Duodenal mucosa (tissue), 2 donors: Measurements from ENCODE around the gene UQCC3.
A peak's percentile ranks its signal among the peaks of the same experiment; 100 is the strongest.
"Not testable (repeated sequence)": the region's sequence is repeated elsewhere in the genome, so short reads cannot be mapped to it uniquely, and the experiment has no call there.

Experiments used
- H3K27ac ChIP-seq: one replicate; pipeline ENCODE4 v1.7.0; 2013; ENCODE audit warnings: low read depth, low read length
- H3K27me3 ChIP-seq, 2 donors: one replicate each; pipeline ENCODE4 v1.7.0; 2013; ENCODE audit warnings: low read length in 2 of 2, control low read depth in 1 of 2; ENCODE audit not compliant: insufficient read depth in 2 of 2, control insufficient read depth in 1 of 2
- H3K36me3 ChIP-seq, 2 donors: one replicate each; pipeline ENCODE4 v1.7.0; 2013; ENCODE audit warnings: low read length in 2 of 2, control low read depth in 1 of 2; ENCODE audit not compliant: insufficient read depth in 2 of 2, control insufficient read depth in 1 of 2
- H3K4me1 ChIP-seq, 2 donors: one replicate each; pipeline ENCODE4 v1.7.0; 2013; ENCODE audit warnings: low read length in 2 of 2, control low read depth in 1 of 2; ENCODE audit not compliant: insufficient read depth in 2 of 2, control insufficient read depth in 1 of 2
- H3K4me3 ChIP-seq, 2 donors: one replicate each; pipeline ENCODE4 v1.7.0; 2013; ENCODE audit warnings: low read length in 2 of 2, low read depth in 1 of 2
- H3K9ac ChIP-seq, 2 donors: one replicate each; pipeline ENCODE4 v1.7.0; 2013; ENCODE audit warnings: low read length in 2 of 2, low read depth in 1 of 2
- H3K9me3 ChIP-seq, 2 donors: one replicate each; pipeline ENCODE4 v1.7.0; 2013; ENCODE audit warnings: low read length in 2 of 2, control low read depth in 1 of 2; ENCODE audit not compliant: control insufficient read depth in 1 of 2

UQCC3 gene

DNA sequence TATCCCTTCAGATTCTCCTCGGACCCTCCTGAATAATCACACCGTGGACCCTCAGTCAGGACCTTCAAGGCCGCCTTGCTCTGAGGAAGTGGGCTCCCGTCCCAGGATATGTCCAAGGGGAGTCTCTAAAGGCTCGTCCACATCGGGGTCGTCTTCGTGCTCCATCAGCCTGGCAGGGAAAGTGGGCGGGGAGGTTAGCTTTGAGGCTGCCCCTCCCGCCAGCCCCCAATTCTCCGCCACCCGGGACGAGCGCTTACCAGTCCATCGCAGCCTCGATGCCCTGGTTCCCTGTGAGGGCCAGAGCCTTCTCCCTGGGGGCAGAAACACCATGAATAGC lies 6.9 kb downstream of the UQCC3 start:
- Histone ChIP-seq H3K27ac (peak overlapping the region; percentile 81), H3K4me1 (peaks cover 18 to 20% of the 10 kb centered on the region in 2 donors), H3K9ac (peak overlapping the region; percentile 90 to 94), H3K27me3 (no peaks in the 10 kb centered on the region), H3K4me3 (peak overlapping the region; percentile 97 to 99), H3K36me3 (peaks cover 10 to 14% of the 10 kb centered on the region in 2 donors), H3K9me3 (no peaks in the 10 kb centered on the region)

DNA sequence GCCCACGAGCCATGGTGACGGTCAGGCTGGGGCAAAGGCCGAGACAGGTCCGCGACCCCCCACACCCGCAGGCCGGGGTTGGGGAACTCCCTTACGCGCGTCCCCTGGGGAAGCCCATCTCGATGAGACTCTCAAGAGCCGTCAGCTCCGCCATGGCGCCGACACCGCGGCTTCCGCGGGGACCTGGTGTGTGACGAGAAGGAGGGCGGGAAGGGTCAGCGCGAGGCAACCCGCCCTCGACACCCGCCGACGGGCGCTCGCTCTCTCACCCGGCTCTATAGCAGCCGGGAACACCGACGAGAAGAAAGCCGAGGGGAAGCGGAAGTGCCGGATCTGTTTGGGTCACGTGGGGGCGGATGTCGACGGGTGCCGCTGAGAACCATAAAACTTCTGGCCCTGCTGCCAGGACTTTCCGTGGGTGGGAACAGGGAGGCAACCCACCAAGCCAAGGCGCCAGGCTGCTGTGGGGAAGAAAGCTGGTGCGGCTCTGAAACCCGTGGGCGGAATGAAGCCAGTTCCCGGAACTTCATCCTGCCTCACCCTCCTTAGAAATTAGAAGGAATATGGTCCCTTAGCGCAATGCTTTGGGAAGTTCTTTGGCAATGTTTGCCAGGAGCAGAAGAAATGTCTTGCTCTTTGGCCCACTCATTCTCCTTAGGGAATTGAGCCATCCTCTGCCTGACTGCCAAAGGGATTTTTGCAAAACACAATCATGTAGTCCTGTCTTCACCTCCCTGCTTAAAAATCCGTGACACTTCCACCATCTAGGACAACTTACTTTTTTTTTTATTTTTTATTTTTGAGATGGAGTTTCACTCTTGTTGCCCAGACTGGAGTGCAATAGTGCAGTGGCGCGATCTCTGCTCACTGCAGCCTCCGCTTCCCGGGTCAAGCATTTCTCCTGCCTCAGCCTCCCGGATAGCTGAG lies 7.6 kb downstream of the UQCC3 start, which contains the start of gene UBXN1:
Gene UBXN1, minus strand, starts transcription at position 304 of the 927 bp plus-strand sequence. Its CDS starts 150 bp downstream, at position 154.
- H3K9me3 ChIP-seq: no peaks in the 10 kb centered on the region
- H3K9ac ChIP-seq: peak within 1 kb of the TSS; percentile 90 to 94
- H3K27me3 ChIP-seq: no peaks in the 10 kb centered on the region
- peaks cover 8 to 14% of the 10 kb centered on the region in 2 donors for H3K36me3 ChIP-seq
- H3K4me1 ChIP-seq: peaks cover 16 to 17% of the 10 kb centered on the region in 2 donors
- H3K27ac ChIP-seq: peak within 1 kb of the TSS; percentile 81
- peak within 1 kb of the TSS; percentile 97 to 99 for H3K4me3 ChIP-seq

DNA sequence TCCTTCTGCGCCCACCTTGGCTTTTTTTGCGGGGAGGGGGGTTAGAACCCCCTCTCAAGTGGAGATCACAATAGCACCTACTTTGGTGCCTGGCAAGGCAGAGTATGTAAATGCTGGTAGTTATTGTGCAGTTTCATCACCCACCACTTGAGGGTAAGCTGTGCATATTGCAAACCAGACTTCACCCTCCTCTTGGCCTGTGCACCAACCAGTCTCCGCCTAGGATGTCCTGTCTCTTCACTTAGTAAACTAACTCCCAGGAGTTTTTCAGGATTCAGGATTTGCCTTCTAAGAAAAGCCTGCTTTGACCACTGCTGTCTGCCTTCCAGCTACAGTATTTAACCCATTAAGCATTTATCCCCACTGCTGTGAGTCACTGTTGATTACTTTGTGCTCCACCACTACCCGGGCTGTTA lies 9.4 kb downstream of the UQCC3 start:
- Histone ChIP-seq H3K4me3 (no peak overlapping the region), H3K4me1 (peaks cover 16 to 17% of the 10 kb centered on the region in 2 donors), H3K27me3 (no peaks in the 10 kb centered on the region), H3K36me3 (peaks cover 8 to 14% of the 10 kb centered on the region in 2 donors), H3K9ac (no peak overlapping the region), H3K27ac (no peak overlapping the region), H3K9me3 (no peaks in the 10 kb centered on the region)

DNA sequence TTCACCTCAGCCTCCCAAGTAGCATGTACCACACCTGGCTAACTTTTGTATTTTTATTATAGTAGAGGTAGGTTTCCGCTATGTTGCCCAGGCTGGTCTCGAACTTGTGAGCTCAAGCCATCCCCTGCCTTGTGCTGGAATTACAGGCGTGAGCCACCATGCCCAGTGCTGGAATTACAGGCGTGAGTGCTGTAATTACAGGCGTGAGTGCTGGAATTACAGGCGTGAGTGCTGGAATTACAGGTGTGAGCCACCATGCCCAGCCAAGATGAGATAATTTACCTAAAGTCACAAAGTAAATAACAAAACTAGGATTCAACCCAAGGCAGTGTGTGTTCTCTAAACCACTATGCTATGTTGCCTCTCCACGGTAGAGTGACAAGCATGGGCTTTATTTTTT lies 11.0 kb downstream of the UQCC3 start:
- no peak overlapping the region for H3K4me3 ChIP-seq
- peaks cover 0 to 3% of the 10 kb centered on the region in 2 donors for H3K36me3 ChIP-seq
- peaks cover 8 to 13% of the 10 kb centered on the region in 2 donors for H3K4me1 ChIP-seq
- no peaks in the 10 kb centered on the region for H3K27me3 ChIP-seq
- H3K9me3 ChIP-seq: no peaks in the 10 kb centered on the region
- no peak overlapping the region for H3K9ac ChIP-seq
- no peak overlapping the region for H3K27ac ChIP-seq

DNA sequence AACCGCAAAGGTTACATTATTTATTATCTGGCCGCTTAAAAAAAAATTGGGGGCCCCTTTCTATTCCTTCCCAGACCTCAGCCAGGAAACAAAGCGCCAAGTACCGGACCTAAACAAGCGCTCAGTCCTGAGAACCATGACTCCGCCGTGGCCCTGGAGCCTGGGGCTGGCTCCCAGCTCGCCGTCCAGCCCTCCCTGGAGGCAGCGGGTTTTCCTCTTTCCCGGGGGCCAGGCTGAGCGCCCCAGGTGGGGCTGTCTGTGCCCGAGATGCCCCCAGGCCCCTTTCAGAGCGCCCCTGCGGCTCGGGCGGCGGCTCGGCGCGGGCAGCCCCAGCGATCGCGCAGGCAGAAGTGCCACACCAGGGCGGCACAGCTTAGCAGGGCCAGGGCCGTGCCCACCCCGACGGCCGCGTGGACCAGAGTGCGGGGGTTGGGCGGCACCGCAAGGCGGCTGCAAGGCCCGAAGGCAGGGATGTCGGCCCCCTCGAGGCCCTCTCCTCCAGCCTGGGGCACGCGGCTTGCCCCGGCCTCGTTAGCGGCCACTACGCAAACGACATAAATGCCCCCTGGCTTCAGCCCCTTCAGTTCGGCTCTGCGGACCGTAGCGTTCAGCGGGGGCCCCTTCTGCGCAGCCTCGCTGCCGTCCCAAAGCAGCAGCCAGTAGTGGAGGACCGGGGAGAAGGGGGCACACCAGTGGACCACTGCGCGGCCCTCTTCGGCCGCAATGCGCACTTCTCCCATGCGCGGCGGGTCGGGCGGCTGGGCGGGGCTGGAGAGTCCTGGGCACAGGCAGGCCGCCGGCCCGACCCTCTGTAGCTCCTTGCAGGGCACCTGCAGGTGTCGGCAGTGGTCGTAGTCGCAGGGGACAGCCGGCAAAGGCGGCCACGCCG lies 16.3 kb downstream of the UQCC3 start:
- Histone ChIP-seq H3K27ac (no peak overlapping the region), H3K4me3 (peak overlapping the region; percentile 45 to 52), H3K4me1 (no peaks in the 10 kb centered on the region), H3K36me3 (peaks cover 17 to 21% of the 10 kb centered on the region in 2 donors), H3K27me3 (no peaks in the 10 kb centered on the region), H3K9me3 (no peaks in the 10 kb centered on the region), H3K9ac (peak overlapping the region; percentile 10 to 18)

DNA sequence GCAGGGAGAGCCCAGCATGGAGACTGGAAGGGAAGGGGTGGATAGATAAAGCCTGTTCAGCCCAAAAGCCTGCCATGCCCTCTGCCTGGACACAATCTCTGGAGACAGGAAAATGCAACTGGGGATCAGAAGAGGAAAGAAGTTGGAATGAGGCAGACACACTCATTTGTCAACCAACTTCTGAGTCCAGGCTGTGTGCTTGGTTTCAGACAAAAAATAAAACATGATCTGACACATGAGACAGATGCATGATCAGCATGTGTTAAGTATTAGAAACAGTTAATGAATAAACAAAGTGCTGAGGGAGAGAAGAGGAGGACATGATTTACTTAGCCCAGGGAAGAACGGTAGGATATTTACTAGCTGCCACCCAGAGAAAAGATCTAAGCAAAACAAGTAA lies 17.0 kb downstream of the UQCC3 start:
- Histone ChIP-seq H3K9ac (peak overlapping the region in 1 of 2 donors; percentile 10), H3K4me1 (no peaks in the 10 kb centered on the region), H3K36me3 (peaks cover 20 to 28% of the 10 kb centered on the region in 2 donors), H3K4me3 (peak overlapping the region in 1 of 2 donors; percentile 52), H3K27me3 (no peaks in the 10 kb centered on the region), H3K9me3 (no peaks in the 10 kb centered on the region), H3K27ac (no peak overlapping the region)

DNA sequence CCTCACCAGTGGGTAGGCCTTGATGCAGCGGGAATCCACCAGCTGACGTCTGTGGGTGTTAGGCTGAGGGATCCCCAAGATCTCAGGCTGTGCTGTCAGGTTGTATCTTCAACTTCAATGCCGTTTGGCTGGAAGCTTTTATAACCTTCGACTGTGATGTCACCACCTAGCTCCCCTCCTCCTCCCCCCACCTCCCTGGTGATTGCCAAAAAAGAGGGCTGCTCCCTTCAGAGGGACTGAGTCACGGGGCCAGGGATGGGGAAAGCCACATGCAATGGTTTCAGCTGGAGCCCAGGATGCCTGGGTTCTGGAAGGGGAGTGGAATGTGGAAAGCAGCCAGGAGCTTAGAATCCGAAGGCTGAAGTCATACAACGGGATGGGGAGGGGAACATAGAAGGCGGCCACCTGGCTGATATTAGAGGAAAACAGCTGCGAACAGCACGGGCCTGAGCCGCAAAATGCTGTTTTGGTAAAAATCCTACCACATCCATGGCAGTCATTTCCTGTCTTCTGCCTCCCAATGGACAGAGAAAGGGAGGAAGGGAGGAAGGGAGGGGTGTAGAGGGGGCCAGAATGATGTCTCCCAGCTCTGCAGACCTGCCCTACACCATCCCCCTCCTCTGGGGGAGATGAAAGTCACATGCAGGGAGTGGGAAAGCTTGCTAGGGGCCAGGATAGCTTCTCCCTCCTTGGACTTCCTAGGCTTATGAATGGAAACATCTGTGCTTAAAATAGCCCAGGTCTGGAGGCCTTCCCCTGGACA lies 18.1 kb downstream of the UQCC3 start, which contains the start of gene LRRN4CL:
Gene LRRN4CL, minus strand, starts transcription at position 110 of the 763 bp plus-strand sequence. CDS start 1,022 bp downstream, outside the sequence.
- Histone ChIP-seq H3K27me3 (no peaks in the 10 kb centered on the region), H3K9me3 (no peaks in the 10 kb centered on the region), H3K36me3 (peaks cover 20 to 28% of the 10 kb centered on the region in 2 donors), H3K9ac (peak within 1 kb of the TSS; percentile 10 to 11), H3K4me3 (peak within 1 kb of the TSS; percentile 11 to 52), H3K4me1 (no peaks in the 10 kb centered on the region), H3K27ac (no peak within 1 kb of the TSS)

DNA sequence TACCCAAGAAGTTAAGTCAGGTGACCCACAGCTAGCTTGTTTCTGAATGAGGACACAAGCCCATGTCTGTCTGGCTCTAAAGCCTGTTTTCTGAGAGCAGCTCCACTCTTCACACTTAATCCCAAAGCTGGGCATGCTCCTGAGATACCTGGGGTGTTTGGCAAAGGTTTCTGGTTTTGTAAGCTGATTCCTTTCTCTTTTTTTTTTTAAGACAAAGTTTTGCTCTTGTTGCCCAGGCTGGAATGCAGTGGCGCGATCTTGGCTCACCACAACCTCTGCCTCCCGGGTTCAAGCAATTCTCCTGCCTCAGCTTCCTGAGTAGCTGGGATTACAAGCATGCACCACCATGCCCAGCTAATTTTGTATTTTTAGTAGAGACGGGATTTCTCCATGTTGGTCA lies 22.2 kb downstream of the UQCC3 start:
- not testable (repeated sequence) for H3K27ac ChIP-seq, H3K27me3 ChIP-seq, H3K4me3 ChIP-seq, H3K4me1 ChIP-seq, H3K9me3 ChIP-seq, H3K9ac ChIP-seq
- H3K36me3 ChIP-seq: peaks cover 20 to 28% of the 10 kb centered on the region in 2 donors

DNA sequence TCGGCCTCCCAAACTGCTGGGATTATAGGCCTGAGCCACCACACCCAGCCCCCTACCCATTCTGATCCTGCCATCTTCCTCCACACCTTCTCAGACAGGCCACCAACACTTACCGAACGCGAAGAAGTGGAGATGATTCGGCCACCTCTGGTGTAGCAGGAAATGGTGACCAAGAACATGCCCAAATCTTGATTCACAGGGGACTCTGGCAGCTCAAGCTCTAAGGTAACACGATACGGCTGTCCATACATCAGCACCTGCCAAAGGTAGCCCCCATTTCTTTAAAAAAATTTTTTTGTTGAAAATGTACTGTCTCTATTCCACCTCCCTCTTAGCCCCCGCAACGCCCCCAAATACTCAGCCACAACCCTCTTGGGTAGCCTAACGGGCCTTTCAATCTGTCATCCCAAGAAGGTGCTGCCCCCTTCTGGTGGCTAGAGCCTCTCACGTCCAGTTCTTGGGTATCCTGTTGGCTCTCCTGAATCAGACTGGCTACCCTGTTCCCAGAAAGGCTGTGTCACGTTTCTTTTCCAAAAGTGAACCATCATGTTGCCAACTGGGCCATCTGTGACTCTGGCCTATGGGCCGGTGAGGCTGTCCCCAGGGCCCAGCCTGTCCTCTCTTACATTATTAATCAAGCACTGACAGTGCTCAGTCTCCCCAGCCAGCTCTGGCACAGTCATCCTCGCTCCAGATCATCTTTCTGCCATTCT lies 23.1 kb downstream of the UQCC3 start:
- Histone ChIP-seq H3K9ac (no peak overlapping the region), H3K27me3 (no peaks in the 10 kb centered on the region), H3K4me3 (no peak overlapping the region), H3K4me1 (no peaks in the 10 kb centered on the region), H3K36me3 (peaks cover 20 to 28% of the 10 kb centered on the region in 2 donors), H3K9me3 (no peaks in the 10 kb centered on the region), H3K27ac (no peak overlapping the region)
